GM12891 (cell line): ENCODE measurements around the gene CCNT2.

Experiments
- POLR2A ChIP-seq: IDR thresholded peaks from 2 replicates; pipeline ENCODE4 v1.6.1; 2011; ENCODE audit warnings: low read depth, low read length, control low read depth
- POLR2AphosphoS5 ChIP-seq: IDR thresholded peaks from 2 replicates; pipeline ENCODE4 v1.6.1; 2011; ENCODE audit warnings: low read depth, low read length, control low read depth
- SPI1 ChIP-seq: IDR thresholded peaks from 2 replicates; pipeline ENCODE4 v1.6.1; 2011; ENCODE audit warnings: low read depth, low read length, control low read depth

DNA sequence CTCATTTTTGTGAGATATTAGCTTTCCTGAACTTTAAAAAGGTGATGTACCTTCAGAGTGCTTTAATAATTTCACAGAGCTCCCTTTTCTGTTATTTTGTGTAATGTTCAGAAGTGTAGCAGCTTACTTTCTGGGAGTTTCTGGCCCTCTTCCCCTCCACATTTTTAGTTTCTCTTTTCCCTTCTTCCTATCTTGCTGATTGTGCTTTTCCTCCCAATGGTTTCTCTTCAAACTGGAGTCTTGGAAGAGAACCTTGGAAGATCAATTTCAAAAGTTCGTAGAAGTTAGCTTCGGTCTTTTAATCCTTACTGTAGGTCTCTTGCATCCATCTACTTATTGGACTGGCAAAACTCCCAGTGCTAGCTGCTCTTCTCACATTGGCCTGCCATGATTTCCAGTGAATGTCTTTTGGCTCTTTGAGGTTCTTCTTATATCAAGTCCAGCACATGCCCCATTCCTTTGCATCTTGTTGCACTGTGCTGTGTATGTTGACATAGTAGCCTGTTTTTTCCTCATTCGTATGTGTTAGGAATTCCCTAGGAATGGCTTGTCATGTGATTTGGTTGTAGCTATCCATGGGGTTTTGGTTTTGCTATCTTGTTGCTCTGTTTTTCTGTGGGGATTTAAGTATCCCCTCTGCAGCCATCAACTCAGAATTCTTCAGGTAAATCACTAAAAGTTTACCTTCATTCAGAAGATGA lies 7.8 kb downstream of the CCNT2 start:
- TF ChIP-seq POLR2A (no peak), POLR2AphosphoS5 (no peak), SPI1 (no peak)
